ENCODE data around the gene CDKN2B.
"Not testable (repeated sequence)": the region's sequence is repeated elsewhere in the genome, so short reads cannot be mapped to it uniquely, and the experiment has no call there.

The CDKN2B gene

DNA sequence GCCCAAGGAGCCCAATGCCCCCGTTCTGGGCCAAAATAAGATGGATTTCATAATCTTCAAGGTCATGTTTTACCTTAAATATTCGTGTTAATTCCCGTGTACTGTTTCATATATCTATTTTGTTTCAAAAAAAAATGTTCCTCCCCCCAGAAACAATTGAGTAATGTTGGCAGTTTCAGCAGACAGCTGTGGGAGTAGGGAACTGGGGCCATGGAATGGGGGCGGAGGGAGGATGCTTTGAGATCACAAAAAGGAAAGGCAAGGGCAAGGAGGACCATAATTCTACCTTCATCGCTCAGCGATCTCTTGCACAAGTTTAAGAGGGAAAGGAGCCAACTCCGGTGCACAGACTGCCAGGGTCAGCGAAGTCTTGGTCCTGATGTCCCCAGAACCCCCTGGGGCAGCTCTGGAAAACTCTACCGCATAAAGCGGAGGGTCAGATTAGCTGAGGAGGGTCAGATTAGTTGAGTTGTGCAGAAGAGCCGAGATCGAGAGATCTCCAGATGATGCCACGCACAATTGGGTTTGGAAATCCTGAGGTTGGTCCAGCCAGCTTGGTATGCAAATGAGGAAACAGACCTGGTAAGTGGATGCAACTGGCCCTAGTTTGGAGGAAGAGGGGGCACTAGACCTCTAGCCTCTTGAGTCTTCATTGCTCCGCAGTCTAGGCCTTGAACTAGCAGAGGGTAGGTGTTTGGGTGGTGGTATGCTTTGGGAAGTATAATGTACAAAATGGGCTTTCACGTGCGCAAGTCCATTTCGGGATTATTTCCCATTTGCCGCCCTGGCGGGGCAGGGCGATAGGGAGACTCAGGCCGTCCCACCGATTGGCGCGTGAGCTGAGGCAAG is 38.9 kb downstream of the CDKN2B start:
- no peak for DNase-seq

DNA sequence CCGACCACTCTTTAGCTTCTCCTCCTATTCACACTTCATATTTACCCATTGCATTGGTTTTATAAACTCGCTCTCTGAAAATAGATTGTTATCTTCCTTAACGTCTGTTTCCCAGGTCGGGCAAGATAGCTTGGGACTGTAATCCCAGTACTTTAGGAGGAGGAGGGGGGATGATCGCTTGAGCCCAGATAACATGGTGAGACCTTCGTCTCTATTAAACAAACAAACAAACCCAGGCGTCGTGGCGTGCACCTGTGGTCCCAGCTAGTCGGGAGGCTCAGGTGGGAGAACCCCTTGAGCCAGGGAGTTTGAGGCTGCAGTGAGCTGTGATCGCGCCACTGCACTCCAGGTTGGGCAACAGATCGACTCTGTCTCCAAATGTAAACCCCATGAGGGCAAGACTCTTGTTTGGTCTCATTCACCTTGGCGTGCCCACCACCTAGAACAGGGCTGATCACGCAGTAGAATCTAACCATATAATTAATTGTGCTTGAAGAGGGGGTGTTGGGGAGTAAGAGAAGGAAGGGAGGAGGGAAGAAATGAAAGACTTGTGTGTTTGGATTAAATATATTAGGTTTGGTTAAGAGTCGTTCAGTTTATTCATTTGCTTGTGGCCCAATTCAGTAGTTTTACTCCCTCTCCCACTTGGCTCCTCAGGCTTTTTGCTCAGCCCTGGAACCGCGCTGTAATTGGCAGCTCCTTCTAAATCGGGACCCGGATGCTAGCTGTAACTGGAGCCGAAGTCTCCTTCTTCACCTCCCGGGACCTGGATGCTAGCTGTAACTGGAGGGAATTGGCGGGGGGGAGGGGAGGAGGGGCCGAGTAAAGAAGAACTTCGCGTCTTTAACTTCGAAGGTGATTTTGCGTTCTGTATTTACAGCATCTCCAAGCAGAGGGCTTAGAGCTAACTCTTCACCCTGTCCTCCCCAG is 39.8 kb downstream of the CDKN2B start:
- no peak for DNase-seq

DNA sequence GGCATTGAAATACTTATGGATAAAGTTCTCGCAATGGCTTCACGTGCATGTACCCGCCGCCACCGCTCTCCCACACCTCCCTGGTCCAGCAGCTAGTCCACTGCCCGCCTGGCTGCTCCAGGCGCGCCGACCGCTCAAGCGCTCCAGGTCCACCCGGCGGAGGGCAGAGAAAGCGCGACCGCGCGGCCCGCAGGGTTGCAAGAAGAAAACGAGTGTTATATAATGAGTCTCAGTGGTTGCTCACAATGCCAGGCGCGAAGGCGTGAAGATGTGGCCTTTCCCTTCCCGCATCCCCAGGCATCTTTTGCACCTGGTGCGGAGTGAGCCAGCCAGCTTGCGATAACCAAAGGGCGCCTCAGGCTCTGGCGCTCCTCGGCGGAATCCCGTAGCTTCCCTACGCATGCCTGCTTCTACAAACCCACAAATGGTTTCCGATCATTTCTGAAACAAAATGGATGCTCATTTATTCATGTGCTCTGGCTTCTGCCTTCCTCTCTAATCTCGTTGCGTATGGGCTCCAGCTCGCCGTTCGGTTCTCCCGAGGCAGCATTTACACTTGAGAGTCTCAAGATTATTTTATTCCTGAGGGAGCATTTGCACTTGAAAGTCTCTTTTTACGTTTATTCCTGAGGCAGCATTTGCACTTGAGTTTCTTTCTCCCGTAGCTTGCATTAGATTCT is 40.6 kb downstream of the CDKN2B start:
- DNase-seq = no peak

DNA sequence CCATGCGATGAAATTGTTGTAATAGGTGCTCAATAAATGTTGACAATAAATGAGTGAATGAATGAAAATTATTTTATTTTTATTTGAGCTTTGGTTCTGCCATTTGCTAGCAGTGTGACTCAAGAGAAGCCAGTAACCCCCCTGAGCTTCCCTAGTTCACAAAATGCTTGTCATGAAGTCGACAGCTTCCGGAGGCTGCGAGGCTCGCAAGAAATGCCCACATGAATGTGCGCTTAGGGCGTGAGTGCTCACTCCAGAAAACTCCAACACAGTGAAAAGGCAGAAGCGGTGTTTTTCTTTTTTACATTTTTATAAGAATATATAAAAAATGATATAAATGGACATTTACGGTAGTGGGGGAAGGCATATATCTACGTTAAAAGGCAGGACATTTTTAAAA is 41.4 kb downstream of the CDKN2B start:
- no peak for DNase-seq

DNA sequence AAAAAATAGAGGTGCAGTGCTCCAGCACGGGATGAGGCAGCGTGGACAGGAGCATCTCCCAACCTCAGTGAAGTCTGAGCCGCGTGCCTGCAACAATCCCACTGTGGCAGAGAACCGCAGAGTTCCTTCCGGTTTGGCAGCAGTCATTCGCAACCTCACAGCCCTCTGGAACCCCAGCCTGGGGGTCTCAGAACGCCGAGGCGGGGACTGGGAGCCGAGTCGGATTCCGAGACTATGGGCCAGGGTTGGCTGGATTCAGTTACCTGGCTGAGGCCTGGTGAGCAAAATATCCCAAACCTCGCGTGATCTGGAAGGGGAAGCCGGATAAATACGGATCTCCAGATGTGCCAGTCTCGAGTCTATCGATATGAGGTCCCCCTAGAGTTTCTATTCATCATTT is 41.9 kb downstream of the CDKN2B start:
- no peak for DNase-seq

DNA sequence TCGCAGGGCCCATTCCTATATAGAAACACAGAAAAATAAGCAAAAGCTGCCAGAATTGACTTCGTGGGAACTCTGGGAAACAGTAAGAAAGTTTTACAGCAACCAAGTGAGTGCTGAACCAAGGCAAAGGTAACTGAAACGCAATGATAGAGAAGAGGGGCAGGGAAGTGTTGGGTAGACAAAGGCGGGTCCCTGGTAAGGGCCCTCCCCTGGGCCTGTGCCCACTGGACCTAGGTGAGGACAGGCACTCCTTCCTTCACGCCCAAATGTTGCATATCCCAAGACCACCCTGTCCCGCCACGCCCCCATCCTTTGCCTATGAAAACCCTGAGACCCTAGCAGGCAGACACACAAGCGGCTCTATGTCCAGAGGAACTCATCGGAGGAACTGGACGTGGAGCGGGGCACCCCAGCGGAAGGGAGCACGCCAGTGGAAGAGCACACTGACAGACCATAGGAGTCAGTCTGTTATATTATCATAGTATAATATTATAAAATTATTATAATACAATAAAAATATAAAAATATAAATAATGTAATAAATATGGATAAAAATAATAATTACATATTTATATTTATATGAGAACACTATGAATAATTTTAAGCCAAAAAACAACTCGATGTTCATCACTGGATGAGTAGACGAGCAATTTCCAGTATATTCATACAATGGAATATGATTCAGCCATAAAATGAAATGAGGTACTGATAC is 42.8 kb downstream of the CDKN2B start:
- no peak for DNase-seq

DNA sequence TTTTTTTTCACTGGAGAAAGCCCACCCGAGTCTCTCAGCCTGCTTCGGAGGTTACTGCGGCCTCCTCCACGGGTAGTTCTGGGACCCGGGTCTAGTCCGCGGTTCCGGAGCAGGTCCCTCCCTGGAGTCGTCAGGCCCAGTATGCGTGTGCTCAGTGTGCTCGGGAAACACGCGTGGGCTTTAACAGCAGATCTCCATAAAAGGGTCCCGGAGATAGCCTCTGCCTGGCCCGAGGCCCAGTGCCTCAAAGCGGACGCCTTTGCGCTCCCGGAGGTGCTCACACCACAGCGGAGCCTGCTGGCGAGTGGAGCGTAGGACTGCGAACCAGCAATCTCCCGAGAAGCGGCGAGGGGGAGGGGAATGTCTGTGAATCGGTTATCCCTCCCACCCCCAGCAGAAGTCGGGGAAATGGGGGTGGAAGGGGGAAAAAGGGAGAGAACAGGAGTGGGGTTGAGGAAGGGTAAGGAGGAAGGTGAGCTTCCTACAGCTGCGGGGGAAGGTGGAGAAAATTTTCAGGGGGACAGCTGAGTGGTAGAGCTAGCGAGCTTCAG is 43.6 kb downstream of the CDKN2B start:
- no peak for DNase-seq

DNA sequence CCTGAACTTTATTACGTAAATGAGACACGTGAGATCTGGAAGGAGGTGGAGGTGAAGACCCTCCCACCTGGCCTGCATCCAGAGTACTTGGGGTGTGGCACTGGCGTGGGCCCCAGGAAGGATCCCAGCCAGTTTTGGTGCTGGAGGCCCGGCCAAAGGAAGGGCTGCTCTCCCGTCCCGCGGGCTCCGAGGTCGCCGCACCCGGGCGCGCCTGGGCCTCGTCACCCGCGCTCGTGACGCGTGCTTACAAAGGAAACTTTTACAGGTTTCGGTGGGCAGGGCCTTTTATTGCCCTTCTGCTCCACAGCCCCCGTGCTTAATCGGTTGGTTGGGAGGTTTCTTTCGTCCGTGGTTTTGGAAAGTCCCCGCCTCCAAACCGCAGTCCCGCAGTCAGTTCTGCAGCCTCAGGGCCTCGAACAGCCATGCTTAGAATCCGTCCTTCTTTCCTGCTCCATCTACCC is 44.1 kb downstream of the CDKN2B start:
- DNase-seq = no peak

DNA sequence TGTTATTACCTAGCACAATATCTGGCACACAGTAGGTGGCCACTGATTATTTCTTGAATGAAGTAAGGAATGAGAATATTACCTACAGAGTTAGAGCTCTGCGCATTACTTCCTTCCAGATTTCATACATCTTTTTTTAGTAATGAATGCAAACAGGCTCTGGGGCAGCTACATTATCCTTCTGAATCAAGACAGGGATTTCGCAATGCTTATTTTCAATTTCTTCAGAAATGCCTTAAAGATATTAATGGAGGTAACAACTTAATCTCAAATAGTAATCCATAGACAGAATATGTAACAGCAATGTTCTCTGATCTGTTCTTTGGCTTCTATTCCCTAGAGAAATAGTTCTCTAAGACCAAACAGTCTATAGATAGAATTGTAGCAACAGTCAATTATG is 47.5 kb downstream of the CDKN2B start:
- no peak for DNase-seq

DNA sequence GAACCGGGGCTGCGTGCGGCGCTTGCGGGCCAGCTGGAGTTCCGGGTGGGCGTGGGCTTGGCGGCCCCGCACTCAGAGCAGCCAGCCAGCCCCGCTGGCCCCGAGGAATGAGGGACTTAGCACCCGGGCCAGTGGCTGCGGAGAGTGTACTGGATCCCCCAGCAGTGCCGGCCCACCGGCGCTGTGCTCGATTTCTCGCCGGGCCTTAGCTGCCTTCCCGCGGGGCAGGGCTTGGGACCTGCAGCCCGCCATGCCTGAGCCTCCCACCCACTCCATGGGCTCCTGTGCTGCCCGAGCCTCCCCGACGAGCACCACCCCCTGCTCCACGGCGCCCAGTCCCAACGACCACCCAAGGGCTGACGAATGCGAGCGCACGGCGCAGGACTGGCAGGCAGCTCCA is 49.8 kb downstream of the CDKN2B start:
- not testable (repeated sequence) for DNase-seq

DNA sequence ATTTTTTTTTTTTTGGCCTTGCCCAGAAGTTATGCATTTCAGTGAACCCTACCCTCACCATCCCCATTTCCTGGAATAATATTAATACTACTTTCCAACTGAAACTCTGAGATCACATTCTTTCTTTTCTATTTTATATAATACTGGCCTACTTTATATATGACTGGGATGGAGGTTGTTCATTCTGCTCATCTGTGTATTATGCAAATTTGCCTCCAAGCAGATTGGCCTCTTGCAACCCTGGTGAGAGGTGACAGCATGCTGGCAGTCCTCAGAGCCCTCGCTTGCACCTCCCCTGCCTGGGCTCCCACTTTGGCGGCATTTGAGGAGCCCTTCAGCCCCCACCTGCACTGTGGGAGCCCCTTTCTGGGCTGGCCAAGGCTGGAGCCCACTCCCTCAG is 50.3 kb downstream of the CDKN2B start:
- DNase-seq = no peak
